ENCODE data around the gene DNAAF6.
"Not testable (repeated sequence)": the region's sequence is repeated elsewhere in the genome, so short reads cannot be mapped to it uniquely, and the experiment has no call there.

The DNAAF6 gene

GRCh38 chrX:107205770-107206696 is at the start of gene DNAAF6, which contains the start of gene NUP62CL:
DNAAF6 (plus strand) TSS chrX:107206611; CDS start chrX:107212876, 6,265 bp downstream.
NUP62CL (minus strand) TSS chrX:107206433; CDS start chrX:107175146, 31,287 bp downstream.
- peak; percentile 86 for DNase-seq

- not testable (repeated sequence) for DNase-seq
Measured at GRCh38 chrX:107157618-107158017, 48.8 kb upstream of the DNAAF6 start.

GRCh38 chrX:107167163-107167921 is 39.1 kb upstream of the DNAAF6 start:
- no peak for DNase-seq

GRCh38 chrX:107168257-107168656 is 38.2 kb upstream of the DNAAF6 start:
- no peak for DNase-seq

DNA sequence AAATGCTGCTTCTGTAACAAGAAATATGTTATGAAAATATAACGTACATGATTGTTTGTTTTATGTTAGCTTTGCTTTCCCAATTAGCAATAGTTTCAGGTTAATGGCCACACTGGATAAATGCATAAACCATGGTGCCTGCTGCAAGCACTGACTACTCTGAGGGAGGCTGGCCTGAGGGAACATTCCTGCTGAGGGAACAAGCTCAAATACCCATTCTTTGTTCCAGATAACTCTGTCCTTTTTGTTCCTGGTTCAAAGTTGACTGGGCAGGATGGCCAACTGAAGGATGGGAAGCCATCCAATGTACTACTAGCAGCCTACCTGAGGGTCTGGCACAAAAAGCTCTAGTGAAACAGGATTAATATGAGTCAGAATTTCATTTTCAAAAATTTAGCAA is 37.7 kb upstream of the DNAAF6 start:
- DNase-seq, result no peak

DNA sequence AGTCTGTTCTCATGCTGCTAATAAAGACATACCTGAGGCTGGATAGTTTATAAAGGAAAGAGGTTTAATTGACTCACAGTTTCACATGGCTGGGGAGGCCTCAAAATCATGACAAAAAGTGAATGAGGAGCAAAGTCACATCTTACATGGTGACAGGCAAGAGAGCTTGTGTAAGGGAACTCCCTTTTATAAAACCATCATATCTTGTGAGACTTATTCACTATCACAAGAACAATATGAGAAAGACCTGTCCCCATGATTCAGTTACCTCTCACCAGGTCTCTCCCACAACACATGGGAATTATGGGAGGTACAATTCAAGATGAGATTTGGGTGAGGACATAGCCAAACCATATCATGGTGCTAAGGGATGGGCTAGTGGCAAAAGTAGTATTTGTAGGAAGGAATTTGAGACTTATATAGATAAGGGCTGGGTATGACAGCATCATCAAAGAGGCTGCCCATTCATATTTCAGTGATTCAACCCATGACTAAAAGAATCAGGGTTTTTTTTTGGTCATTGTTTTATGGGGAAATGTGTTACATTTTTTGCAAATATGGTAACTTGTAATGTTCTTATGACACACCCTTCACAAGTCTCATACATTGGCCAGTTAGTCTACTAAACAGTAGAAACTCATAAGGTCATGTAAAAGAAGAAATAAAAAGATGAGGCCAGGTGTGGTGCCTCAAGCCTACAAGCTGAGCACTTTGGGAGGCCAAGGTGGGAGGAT is 34.9 kb upstream of the DNAAF6 start:
- DNase-seq, result no peak

GRCh38 chrX:107197319-107197718 is 9.1 kb upstream of the DNAAF6 start:
- DNase-seq, result no peak

- not testable (repeated sequence) for DNase-seq
Measured at GRCh38 chrX:107198074-107198473, 8.3 kb upstream of the DNAAF6 start.

- no peak for DNase-seq
Measured at GRCh38 chrX:107199491-107199890, 6.9 kb upstream of the DNAAF6 start.

DNA sequence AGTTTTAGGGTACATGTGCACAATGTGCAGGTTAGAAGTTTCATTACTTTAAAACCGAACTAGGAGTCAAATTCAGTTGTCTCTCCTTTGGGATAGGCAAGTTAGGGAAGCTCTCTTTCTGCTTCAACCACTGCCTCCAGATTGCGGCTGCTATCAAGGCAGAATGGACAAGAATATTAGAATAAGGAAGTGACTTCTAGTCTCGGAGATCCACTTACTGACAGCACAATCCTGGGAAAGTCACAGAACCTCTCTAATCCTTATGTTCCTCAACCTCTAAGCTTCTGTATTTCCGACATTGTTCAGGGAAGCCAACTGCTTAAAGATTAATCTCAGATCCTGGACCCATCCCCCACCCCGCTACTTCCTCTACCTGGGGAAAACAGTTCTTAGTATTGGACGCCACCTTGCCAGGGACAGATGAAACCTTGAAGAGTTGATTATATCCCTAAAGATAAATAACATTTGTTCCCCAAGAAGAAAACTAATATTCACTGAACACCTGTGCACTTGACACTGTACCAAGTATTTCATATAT is 2.3 kb upstream of the DNAAF6 start:
- no peak for DNase-seq

GRCh38 chrX:107206697-107207065 is 270 bp downstream of the DNAAF6 start:
- no peak for DNase-seq

DNA sequence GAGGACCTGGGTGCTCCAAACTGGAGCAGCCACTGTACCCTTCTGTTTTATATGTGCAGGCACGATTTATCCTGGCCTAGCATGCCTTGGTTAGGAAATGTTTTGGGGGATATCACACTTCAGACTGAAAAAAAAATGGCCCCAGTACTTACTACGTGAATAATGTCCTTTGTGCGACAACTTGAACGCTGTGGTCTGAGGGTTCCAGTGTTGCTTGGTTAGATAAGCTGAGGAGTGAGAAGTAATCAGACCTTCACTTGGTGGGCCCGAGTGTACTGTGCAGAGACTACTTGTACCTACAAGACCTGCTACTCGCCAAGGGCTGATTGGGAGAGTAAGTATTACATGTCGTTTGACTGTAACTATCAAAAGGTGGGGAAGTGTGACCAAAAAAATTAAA is 678 bp downstream of the DNAAF6 start:
- no peak for DNase-seq

DNA sequence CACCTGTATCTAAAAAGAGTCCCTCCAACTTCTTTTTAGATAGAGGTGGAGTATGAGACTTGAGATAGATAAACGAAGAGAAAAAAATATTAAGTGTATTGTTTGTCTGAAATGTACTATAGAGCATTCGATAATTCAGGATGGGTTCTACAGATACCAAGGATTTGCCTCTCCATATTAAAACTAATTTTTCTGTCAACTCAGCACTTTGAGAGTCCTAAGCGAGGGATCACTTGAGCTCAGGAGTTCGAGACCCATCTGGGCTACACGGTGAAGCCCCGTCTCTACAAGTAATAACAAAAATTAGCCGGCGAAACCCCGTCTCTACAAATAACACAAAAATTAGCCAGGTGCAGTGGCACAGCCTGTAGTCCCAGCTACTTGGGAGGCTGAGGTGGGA is 1.5 kb downstream of the DNAAF6 start:
- no peak for DNase-seq

DNA sequence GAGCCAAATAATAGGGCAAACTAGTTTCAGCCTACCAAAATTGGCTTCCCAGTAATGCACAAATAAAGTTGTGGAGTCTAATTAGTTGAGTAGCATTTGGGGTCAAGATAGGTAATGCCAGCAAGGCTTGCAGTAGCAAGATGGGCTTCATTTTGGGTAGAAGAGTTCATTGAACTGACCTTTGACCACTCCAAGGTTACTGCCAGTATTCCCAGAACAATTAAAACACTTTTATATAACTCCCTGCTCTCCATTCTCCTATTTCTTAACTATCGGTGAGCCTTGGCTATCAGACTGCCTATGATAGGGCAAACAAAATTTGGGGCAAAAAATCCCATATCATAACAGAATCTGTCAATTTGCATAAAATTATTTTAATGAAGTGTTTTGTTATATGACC is 7.1 kb downstream of the DNAAF6 start:
- DNase-seq, result no peak

GRCh38 chrX:107226757-107227156 is 20.3 kb downstream of the DNAAF6 start:
- no peak for DNase-seq

DNA sequence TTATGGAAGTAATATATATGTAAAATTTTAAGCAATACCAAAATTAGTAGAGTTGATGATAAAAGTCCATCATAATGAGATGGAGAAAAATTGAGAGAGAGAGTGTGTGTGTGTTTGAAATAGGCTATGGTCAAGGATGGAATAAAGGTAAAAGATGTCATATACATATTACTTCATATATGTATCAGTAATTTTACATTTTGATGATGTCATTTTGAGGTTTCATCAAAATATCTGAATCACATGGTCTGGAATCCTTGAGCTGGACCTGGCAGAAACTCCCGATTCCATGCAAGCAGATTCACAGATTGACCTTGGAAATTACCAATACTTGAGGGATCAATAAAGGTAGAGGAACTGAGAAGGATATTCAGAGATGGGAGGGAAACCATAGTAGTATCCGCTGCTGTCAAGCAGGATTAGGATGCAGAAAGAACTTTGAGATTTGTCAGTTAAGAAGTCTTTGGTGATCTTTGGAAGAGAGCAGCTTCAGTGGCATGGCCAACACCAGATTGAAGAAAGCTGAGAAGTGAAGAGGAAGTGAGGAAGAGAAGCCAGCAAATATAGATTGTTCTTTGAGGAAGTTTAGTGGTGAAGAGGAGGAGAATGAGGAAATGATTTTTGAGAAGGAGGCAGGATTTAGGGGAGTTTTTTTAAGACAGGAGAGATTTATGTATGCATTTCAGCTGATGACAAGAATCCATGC is 21.5 kb downstream of the DNAAF6 start:
- DNase-seq, result no peak

DNA sequence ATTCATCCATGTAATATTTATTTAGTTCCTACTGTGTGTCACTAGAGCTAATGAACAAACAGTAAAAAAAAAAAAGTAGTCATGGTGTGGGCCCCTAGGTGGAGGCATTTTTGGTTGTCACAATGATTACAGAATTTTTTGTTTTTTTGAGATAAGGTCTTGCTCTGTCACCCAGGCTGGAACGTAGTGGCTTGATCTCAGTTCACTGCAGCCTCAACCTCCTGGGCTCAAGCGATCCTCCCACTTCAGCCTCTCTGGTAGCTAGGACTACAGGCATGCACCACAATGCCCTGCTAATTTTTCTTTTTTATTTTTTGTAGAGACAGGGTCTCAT is 22.0 kb downstream of the DNAAF6 start:
- no peak for DNase-seq

- no peak for DNase-seq
Measured at GRCh38 chrX:107272431-107272921, 66.1 kb downstream of the DNAAF6 start.

DNA sequence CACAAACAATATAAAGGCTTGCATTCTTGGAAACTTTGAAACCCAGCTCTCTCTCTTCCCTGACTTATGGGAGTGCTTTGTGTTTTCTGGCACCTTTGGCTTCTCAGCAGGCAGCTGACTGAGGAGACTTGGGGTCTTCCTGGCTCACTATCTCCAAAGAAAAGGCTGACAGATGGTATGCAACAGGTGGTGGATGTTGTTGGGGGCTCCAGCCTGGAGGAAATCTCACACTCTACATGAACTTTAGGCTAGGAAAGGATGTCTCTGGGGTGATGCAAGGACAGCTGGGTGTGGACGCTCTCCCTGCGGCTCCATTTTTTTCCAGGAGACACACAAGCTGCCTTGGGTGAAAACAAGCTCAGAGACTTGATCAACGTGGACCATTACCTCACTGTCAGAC is 67.4 kb downstream of the DNAAF6 start:
- no peak for DNase-seq

DNA sequence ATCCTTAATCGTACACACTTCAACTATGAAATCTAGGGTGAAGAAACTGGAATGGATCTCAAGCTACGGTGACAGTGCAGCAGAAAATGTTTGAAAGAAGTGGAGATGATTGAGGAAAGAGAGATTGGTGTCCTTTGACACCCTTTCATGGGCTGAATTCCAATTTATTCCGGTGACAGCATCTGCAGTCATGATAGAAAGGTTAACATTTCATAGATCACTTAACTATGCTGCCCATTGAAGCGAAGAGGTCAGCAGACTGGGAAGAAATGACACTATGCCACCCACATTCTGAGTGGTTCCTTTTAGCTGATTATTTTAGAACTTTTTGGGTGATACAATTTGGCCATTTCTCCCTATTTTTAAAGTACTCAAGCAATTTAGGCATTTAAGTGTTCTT is 82.3 kb downstream of the DNAAF6 start:
- DNase-seq, result no peak

DNA sequence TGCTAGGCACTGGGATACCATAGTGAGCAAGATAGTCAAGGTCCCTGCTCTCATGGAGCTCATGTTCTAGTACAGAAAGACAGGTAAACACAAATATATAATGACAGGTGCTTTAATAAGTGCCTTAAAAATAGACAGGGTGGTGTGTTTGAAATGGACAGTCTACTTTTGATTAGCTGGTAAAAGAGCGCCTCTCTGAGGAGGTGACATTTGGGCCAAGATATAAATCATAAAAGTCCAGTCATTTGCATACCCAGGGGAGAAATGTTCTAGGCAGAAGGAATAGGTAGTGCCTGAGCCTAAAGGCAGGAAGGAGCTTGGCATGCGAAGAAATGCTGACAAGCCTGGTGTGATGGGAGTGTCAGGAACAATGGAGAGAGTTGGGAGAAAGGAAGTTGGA is 83.6 kb downstream of the DNAAF6 start:
- no peak for DNase-seq

GRCh38 chrX:107293056-107293455 is 86.6 kb downstream of the DNAAF6 start:
- DNase-seq, result no peak

Measured in activated effector memory CD4-positive, alpha-beta T cell treated with anti-CD3 and anti-CD28 coated beads, Interleukin-2, amount 50 U/mL, for 16 hours (primary cell).